AG04449 (cell line): ENCODE data around the gene NOSIP.

Source experiments
- CTCF ChIA-PET: fragments of 350-600 bp; formaldehyde crosslinking; extraction: SDS; loops from one replicate; lab custom pipeline; 2021; ENCODE audit warnings: antibody characterized with exemption; lab: Yijun Ruan, JAX
- POLR2A ChIA-PET: fragments of 400-600, 350-600 bp; formaldehyde crosslinking; extraction: SDS; loops from one replicate; lab custom pipeline; 2020; ENCODE audit warnings: antibody characterized with exemption, inconsistent platforms; lab: Yijun Ruan, JAX
- DNase-seq: peaks from one replicate; pipeline ENCODE4 v3.0.0-alpha.2; 2010; ENCODE audit warnings: low read depth, low spot score
- H3K4me3 ChIP-seq: 2 replicates; pipeline ENCODE4 v1.5.1; 2011; ENCODE audit warnings: low read depth, mild to moderate bottlenecking, control low read depth, low read length
- CTCF ChIP-seq: IDR thresholded peaks from one replicate; pipeline ENCODE4 v1.5.1; 2011; ENCODE audit warnings: mild to moderate bottlenecking, moderate library complexity, low read length, control low read depth, inconsistent platforms; ENCODE audit not compliant: insufficient read depth; ENCODE audit errors: missing control alignments

The NOSIP gene

GRCh38 chr19:49602806-49603205 lies 22.4 kb upstream of the NOSIP start:
- ChIA-PET POLR2A (no interaction called here), CTCF (interaction anchor here (0.9 to 2.2 kb wide), 2 partner anchors 9 to 33 kb away, joined by 3 to 8 read pairs; no protein-coding TSS in a partner anchor)
- no peak overlapping the region for H3K4me3 ChIP-seq
- no peak for TF ChIP-seq CTCF
- no peak for DNase-seq

GRCh38 chr19:49601482-49602038 lies 21.2 kb upstream of the NOSIP start:
- no peak for DNase-seq
- ChIA-PET POLR2A (no interaction called here), CTCF (interaction anchor here (0.9 to 2.2 kb wide), 2 partner anchors 8 to 32 kb away, joined by 3 to 8 read pairs; no protein-coding TSS in a partner anchor)
- no peak for TF ChIP-seq CTCF
- H3K4me3 ChIP-seq, result no peak overlapping the region

GRCh38 chr19:49599378-49600295 lies 19.3 kb upstream of the NOSIP start:
- no peak overlapping the region for H3K4me3 ChIP-seq
- DNase-seq, result no peak
- TF ChIP-seq CTCF, result no peak
- CTCF ChIA-PET, result interaction anchor here (1.0 to 1.3 kb wide), 2 partner anchors 30 to 81 kb away, joined by 3 to 6 read pairs; no protein-coding TSS in a partner anchor
- POLR2A ChIA-PET, result no interaction called here

GRCh38 chr19:49597703-49597974 lies 17.3 kb upstream of the NOSIP start:
- POLR2A ChIA-PET, result no interaction called here
- CTCF ChIA-PET, result no interaction called here
- no peak for DNase-seq
- TF ChIP-seq CTCF, result no peak
- H3K4me3 ChIP-seq, result no peak overlapping the region

GRCh38 chr19:49596954-49597702 lies 16.8 kb upstream of the NOSIP start:
- CTCF ChIA-PET, result no interaction called here
- no peak for TF ChIP-seq CTCF
- POLR2A ChIA-PET, result no interaction called here

GRCh38 chr19:49596407-49596806 lies 16.1 kb upstream of the NOSIP start:
- ChIA-PET CTCF (interaction anchor here (0.8 to 1.0 kb wide), 2 partner anchors 19 to 50 kb away, joined by 3 read pairs; no protein-coding TSS in a partner anchor), POLR2A (no interaction called here)
- no peak for DNase-seq
- TF ChIP-seq CTCF, result no peak
- no peak overlapping the region for H3K4me3 ChIP-seq

More at GRCh38 chr19:49596954-49597702, 16.8 kb upstream of the NOSIP start:
- no peak for DNase-seq
- no peak overlapping the region for H3K4me3 ChIP-seq
